Fibroblast of skin of abdomen (primary cell): ENCODE measurements around the gene BCR.

Source experiments
- DNase-seq: peaks from one replicate; pipeline ENCODE4 v3.0.0-alpha.2; 2013

The BCR gene

DNA sequence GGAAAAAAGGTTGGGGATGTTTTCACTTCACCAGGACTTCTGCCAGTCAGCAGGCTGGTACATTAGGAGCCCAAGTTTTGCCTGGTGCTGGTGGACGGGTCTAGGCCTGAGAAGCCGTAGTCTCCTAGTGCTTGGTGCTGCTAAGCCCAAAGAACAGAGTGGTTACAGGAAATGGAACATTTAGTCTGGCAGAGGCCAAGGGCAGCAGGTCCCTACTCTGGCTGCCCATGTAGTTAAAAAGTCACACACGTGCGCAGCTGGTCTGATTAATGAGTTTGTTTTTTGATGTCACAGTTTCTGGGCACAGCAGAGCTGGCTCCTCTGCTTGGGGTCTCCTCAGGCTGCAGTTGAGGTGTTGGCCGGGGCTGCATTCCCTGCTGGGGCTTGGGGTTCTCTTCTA, 20.6 kb downstream of the BCR start:
- DNase-seq = no peak

DNA sequence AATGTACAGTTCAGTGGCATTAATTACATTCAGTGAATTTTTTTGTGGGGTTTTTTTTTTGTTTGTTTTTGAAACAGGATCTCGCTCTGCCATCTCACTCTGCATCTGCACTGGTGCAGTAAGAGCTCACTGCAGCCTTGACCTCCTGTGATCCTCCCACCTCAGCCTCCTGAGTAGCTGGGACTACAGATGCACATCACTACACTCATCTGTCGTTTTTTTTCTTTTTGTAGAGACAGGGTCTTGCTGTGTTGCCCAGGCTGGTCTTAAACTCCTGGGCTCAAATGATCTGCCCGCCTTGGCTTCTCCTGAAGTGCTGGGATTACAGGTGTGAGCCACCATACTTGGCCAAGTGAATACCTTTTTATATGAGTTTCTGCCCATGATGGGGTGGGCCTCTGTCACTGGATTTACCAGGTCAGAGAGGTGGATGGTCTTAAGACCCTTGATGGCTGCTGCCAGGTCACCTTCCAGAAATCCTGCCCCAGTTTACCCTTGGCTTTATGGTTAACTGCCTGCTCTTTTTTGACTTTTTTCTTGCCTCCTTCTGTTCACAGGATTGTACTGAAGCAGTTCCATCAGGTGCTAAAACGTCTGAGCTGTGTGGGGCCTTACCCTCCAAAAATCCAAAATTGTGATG, 22.6 kb downstream of the BCR start:
- DNase-seq = no peak

DNA sequence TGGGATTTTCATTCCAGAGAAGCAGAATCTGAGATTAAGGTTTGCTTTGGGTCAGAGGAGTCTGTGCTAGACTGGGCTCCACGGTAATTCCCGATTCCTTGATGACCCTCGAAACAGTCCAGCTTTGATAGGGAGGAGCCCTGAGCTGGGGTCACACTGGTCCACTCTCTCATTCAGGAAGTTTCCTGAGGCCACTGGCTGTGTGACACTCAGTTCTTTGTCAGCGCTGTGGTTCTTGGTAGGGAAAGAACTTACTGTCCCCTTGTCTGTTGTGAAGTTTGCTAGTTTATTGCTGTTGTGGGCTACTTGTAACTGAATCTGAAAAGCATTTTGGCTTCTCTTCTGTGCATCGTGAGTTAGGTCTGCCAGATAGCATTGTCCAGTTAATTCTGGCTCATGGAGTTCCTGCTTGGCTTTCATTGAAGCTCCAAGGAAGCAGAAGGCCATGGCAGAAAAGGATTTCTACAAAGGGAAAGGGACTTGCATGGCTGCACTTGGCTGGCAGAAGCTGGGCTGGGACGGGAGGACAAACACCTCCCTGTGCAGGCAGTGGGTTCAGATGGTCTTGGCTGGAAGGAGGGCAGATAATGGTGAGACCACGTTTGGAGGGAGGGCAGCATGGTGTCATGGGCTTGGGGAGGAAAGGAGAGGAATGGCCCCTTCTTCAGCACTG, 23.3 kb downstream of the BCR start:
- no peak for DNase-seq

DNA sequence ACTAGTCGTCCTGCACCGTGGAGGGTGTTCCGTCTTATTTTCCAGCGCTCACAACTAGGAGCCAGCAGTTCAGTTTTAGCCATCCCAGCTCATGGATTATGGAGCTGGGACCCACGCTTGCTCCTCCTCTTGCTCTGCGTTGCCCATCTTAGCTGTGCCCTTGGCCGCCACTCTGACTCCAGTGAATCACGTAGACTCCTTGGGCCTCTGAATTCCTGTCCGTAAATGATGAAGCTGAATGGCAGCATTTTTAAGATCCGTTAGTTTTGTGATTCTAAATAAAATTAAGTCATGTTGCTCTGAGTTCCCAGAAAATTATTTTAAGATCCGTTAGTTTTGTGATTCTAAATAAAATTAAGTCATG, 23.8 kb downstream of the BCR start:
- DNase-seq = no peak

DNA sequence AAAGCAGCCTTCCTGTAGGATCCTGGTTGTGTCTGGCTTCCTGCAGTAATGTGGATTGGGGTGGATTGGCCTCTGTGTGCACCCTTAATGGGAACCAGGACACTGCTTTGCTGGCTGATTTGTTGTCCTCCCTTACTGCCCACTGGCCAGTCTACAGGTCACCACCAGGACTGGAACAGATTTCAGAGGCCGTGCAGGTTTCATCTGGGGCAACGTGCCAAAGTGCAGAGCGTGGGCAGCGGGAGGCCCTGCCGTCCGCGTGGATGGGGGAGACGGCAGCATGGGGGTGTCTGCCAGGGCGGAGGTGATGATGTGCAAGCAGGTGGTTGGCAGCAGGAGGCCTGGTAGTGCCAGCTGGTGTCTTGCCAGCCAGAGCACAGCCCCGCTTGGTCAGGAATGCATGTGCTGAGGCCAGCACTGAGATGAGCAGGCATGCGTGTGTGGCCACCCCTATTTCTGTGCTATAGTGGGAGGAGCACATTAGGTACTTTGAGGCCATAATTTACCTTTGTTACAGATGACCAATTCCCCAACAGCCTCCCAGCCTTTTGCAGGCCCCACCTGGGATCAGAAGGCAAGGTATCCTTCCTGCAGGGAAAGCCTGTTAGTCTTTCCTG, 24.3 kb downstream of the BCR start:
- DNase-seq = no peak

DNA sequence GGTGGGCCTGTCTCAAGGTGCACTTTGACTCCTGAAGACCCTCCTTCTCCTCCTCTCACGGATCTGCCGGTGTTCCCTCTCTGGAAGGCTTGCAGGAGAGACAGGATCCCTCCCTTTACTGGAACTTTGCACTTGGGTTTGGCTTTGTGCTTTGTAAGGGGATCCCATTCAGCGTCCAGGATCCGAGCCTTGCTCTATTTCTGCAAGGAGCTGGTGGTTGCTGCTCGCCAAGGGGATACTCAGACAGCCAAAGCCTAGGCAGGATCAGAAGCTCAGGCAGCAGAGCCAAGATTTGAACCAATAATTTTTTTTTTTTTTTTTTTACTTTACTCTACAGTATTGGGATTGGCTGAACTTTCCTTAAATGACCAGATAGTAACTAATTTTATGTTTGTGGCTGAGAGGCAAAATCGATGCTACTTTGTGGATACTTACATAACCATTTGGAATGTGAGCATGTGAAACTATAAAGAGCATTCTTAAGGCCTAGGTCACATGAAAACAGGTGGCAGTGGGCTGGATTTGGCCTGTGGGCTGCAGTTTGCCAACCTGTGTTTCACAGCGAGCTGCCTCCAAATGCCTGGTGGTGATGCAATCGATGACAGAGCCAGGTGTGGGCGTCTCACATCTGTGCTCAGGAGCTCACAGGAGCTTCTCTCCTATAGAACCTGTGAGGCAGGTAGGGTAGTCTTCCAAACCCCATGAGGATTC, 25.2 kb downstream of the BCR start:
- DNase-seq = no peak

DNA sequence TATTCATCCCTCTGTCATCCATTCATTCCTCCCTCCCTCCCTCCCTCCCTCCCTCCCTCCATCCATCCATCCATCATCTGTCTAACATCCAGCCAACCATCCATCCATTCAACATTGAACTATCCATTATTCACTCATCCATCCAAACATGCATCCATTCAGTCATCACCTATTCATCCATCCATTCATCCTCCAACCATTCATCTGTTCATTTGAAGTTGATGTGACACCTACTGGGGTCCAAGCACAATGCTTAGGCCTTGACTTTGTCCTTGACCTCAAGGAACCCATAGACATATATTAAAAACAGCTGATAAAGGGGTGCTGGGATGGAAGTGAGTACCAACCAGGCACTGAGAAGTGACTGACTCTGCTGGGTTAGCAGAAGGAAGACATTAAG, 26.6 kb downstream of the BCR start:
- DNase-seq = no peak

DNA sequence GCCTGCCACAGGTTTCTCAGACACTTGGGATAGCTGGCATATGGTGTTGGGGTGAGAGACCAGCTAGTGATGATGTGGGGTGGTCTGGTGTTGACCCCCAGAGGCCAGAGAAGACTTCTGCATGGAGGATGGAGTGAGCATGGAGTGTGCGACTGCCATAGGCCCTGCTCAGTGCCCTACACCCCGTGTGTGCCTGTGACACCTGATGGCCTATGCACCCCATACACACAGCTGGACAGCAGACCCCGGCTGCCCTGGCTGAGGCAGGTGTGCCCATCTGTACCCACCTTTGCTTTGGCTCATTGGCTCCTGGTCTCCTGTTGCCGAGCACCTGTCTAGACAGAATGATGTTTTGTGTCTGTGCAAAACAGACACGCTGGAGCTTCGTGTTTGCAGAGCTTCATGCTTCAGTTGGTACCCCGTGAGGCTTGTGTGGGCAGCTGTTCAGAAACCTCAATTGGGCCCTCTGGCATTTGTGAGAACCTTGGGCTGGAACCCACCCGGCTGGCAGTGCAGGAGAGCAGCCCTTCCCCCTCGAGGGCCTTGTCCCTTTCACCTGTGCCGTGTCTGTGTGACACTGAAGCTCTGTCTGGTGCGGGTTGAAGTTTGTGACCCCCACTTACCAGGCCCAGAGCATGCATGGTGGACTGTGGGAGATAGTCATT, 27.6 kb downstream of the BCR start:
- DNase-seq = no peak

DNA sequence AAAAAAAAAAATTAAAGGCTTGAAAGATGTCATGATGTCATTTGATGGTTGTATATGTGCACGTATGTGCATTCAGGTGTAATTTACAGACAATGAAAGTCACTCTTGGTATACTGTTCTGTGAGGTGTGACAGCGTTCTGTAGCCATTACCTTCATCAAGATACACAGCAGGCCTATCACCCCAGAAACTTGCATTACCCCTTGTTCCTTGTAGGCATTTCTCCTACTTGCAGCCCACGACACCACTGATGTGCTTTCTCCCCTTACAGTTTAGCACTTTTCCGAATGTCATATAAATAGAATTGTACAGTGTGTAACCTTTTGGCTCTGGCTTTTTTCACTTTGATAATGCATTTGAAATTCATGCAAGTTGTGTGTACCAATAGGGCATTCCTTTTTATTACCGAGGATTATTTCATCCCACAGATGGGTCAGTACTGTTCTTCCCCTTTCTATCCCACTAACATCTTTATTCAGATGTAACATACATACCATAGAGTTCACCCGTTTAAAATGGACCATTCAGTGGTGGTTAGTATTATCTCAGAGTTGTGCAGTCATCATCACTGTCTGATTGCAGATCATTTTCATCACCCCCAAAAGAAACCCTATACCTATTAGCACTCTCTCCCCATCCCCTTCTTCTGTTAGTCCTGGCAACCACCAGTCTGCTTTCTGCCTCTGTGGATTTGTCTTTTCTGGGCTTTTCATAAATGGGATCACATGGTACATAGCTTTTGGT, 30.3 kb downstream of the BCR start:
- DNase-seq = no peak

DNA sequence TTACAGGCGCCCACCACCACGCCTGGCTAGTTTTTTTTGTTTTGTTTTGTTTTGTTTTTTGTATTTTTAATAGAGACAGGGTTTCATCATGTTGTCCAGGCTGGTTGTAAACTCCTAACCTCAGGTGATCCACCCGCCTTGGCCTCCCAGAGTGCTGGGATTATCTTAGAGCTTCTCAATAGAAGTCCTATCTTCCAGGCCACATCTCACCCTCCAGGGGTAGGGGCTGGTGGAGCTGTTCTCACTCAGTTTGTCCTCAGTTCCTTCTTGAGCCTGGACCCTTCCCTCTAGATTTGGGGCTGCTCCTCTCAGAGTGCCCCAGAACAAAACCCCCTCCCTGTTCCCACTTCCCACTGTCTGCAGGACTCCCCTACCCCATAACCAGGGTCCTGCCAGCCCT, 31.3 kb downstream of the BCR start:
- DNase-seq = no peak

DNA sequence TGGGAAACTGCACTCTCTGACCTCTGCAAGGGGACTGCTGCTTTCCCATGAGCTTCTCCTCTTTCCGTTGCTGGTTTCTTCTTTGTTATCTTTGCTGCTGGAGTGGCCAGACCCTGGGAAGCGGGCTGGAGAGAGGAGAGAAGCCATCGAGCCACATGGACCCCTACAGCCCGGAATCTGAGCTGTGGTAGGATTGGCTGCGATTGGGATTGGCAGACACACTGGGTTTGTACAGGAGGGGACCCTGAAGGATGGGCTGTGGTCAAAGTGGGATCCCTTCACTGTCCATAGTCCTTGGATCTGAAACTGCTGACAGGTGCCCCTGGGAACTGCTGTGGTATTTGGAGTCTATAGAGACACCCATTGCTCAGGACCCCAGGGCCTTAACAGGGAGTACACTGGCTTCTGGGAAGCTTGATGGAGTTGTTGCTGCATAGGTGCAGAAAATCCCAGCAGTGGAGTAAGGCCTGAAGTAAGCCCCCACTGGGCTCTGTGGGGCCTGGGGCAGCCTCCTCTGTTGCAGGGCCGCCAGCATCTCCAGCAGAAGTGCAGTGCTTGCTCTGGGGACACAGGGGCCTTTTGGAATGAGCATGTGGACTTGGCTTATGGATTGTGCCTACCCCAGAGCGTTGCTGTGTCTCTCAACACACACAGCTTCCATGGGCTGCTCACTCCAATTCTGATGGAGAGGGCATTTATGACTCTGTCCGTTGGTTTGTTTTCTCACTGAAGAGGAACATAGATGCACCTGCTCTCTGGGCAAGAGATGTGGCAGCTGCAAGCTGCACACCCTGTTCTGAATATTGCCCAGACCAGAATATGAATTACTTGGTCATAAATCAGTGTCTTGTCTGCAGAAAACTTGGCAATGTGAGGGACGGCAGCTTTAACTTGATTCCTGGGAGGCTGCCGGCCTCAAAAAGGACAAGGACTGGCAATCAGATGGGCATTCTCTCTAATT, 32.0 kb downstream of the BCR start:
- no peak for DNase-seq

DNA sequence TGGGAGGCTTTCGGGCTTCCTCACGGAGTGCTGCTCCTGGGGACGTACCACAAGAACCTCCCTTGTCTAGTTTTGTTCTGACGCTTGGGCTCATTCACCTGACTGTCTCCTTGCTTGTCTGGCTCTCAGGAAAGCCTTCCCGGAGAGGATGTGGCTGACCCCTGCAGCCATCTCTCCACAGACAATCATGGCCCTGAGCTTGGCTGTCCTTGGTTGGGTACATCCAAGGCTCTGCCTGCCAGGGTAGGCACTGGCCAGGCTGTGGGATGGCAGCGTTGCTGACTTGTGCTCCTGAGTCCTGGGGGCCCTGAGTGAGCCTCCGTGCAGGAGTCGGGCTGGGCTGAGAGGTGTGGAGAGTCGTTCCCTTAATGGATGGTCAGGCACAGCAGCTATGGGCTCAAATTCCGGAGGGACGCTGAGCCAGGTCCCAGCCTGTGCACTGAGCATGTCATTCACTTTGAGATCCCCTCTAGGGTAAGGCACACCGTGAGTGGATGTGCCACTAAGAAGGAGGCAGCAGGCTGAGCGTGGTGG, 32.8 kb downstream of the BCR start:
- DNase-seq = no peak

DNA sequence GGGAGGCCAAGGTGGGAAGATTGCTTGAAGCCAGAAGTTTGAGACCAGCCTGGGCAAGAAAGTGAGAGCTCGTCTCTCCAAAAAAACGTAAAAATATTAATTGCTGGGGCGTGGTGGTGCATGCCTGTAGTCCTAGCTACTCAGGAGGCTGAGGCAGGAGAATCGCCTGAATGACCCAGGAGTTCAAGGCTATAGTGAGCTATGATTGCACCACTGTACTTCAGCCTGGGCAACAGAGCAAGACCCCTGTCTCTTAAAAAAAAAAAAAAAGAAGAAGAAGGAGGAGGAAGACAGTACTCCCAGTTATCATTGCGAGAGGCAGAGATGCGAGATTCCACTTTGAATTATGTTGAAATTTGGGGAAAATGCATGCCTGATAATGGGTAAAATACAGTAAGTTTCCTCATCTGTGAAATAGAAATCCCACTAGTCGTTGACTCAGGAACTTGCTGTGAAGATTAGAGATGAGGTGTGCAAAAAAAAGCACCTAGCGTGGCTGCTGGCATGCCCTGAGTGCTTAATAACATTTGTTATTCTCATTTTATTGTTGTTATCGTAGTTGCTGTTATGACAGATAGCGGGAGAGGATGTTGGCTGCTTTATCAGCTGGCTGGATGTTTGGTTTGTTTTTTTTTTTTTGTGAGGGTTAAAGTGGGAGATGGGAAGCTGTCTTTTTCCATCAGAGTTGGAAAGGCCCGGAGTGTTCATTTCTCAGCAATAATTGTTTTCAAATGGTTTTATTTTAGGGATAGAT, 33.4 kb downstream of the BCR start:
- DNase-seq = no peak

DNA sequence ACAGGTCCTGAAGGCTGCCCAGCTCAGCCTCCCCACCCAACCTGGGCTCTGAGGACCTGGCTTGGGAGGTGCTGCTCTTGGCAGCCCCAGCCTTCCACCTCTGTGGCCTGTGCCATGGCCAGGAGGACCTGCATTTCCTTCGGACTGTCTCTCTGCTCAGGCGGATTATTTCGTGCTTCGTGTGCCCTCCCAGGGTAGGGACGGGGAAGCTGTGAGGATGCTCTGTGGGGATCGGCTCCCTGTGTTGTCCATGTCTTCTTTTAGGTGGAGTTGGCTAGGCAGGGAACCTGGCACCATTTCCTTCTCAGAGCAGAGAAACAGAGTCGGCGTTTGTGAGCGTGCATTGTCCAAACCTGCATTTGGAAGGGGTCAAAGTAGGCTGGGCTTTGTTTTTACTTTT, 34.1 kb downstream of the BCR start:
- DNase-seq = no peak

DNA sequence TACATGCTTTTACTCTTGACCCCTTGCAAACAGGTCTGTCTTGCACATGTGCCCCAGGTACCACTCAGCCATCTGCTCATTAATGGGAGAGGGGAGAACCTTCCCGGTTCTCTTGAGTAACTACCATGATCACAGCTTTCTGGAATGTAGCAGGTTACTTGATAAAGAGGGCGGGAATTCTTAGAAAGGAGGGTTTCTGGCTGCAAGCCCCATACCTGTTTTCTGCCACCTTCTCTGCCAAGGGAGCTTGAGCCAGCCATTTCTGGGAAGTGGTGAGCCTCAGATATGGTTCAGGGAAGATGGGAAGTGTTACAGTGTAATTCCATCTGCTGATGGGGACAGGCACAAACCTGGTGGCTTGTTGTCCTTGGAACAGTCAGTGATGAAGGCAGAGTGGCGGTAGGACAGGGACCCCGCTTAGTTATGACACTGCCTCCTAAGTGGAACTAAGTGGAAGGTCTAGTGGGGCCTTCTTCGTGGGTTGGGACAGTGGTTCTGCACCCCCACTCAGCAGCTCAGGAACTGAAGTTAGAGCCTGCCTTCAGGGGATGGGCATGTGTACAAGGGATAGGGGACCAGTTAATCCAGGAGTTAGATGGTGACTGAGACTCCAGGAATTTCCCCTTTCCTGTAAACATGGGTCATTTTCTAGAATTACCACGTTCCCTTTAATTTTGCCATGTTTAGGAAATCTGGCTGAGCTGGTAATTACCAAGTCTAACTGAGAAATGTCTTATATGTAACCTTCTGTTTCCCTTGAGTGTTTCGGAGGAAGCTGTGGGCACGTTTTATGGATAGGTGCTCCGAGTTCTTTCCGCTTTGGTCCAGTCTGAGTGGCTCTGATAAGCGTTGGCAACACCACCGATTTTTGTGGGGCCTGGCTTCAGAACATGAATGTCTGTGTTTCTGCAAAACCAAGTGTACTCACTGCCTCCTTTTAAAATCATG, 35.3 kb downstream of the BCR start:
- peak; percentile 47 for DNase-seq

DNA sequence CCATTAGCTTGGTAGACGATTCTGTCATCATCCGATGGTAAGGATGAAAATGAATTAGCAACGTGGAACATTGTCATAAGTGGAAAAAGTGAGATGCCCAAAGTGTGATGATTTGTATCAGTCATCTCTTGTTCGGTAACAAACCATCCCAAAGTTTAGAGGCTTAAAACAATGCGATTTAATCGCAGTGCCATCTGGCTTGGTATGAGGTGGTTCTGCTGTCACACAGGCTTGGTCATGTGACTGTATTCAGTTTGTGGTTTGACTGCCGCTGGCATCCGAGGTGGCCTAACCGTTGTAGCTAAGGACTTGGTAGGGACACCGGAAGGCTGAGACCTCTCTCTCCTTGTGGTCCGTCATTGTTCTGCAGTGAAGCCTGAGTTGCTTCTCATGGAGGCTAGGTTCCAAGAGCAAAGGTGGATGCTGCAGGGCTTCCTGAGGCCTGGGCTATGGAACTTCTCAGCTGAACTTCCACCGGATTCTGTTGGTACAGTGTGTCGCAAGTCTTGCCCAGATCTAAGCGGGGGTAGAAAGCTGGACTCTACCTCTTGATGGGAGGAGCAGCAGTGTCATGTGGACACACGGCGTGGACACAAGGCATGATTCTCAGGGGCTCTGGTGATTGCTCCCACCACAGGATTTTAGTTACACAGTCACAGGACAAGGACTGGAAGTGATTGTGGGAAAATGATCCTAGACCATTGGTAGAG, 36.3 kb downstream of the BCR start:
- no peak for DNase-seq

DNA sequence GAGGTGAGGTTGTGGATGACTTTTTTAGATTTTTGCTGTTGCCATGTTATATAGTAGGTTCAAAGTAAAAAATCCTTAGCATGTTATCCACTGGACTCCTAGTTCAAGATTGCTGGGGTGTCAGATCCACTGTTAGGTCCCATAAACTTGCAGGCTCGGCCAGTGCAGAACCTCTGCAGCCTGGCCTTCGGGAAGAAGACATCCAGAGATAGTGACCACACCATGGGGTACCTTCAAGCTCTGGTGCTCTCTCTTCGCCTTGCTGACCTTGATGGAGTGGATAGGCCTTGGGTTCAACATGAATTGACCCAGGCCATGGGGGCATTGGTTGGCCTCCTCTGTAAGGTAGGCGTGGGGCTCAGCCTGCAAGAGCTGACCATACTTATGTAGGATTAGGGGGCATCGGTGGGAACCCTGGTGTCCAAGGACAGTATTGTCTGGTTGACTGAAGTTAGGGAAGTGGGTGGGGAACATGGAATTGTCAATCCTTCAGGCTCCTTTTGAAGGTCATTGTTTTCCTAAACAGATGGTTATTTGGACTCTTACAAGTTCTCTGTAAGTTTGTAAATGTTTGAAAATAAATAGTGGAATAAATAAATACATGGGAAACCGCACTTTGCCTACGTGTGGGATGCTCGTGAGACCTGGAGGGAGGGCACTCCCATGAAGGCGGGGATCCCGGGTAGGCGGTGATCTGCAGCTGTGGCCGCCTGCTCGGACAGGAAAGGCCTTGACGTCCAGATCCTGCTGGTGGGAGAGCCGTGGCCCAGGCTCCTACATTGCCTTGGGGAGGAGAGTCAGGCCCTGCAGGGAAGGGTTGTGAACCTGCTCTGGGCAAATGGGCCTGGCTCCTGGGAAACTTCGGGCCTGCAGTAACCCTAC, 37.1 kb downstream of the BCR start:
- no peak for DNase-seq
